ENCODE measurements around the gene ME2.

GRCh38 chr18:50849419-50849821 is 29.5 kb upstream of the ME2 start:
- no peak for TF ChIP-seq POLR2A (IDR thresholded peaks at IDR 0.05; ENCODE audit: low read length)
- no peak for TF ChIP-seq GATA1 (IDR thresholded peaks at IDR 0.05; ENCODE audit: low read depth, low read length)

Data from erythroblast (primary cell).